ENCODE data around the gene CDPF1.

Gene CDPF1

DNA sequence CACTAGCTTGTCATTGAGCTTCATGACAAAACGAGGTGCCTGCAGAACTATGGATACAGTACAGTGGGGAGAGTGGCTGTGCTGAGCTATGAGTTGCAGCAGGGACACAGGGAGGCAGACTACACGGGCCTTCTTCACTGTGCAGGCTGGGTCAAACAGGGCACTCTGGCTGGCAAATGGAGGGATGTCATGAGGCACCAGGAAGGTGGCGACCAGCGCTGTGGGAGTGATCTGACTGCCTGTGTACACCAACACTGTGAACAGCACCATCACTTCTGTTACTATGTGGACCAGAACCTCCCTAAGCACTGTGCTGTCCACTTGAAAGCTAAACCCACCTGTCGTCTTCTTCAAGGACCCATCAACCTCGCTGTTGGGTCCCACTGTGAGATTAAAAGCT, 9.9 kb upstream of the CDPF1 start:
- no peak overlapping the region for H3K27ac ChIP-seq
- TF ChIP-seq CTCF (IDR thresholded peaks at IDR 0.05) (no peak), ZFX (IDR thresholded peaks at IDR 0.05; ENCODE audit: borderline replicate concordance) (no peak)

DNA sequence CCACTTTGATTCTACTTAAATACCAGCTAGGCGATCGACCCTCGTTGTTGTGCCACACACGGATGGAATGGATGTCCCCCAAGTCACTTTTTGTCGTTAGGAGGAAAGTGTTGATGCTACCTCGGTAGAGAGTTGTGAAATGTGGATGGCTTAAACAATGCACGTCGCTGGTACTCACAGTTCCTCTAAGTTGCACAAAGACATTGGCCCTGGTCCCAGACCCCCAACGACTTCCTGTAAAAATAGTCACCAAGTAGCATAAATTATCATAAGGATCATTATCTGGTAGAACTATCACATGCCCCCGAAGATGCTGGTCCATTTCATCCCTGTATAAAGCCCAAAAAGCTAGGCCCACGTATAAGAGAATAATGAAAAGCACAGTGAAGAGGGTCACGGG, 9.3 kb upstream of the CDPF1 start:
- TF ChIP-seq CTCF (IDR thresholded peaks at IDR 0.05) (no peak), ZFX (IDR thresholded peaks at IDR 0.05; ENCODE audit: borderline replicate concordance) (no peak)
- H3K27ac ChIP-seq = no peak overlapping the region

DNA sequence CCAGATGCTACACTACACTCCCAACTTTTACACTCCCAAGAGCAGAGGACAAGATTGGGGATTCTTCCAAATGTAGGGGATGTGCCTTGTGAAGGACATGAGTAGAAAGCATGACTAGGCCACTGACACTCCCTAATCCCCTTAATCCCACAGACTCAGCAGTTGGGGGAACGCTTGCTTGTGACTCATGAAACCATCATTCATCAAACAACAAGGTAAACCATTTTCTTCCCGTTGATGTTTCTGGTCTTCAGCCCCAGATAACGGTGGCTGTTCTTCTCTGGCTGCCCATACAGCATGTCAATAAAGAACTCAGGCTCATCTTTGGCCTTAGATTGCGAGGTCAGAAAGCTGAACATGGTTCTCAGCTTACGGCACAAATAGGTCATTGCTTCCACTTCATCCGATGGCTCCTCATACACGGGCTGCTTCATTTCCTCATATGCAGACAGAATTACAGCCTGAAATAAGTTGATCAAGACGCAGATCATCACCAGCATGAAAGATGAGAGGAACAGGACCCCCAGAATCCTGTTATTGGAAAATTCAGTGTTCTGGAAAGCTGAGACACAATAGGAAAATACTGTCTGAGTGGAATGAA, 6.4 kb upstream of the CDPF1 start:
- H3K27ac ChIP-seq = no peak overlapping the region
- no peak for TF ChIP-seq ZFX (IDR thresholded peaks at IDR 0.05; ENCODE audit: borderline replicate concordance)
- no peak for TF ChIP-seq CTCF (IDR thresholded peaks at IDR 0.05)

- TF ChIP-seq CTCF (IDR thresholded peaks at IDR 0.05) (no peak), ZFX (IDR thresholded peaks at IDR 0.05; ENCODE audit: borderline replicate concordance) (no peak)
- no peak overlapping the region for H3K27ac ChIP-seq
Measured at GRCh38 chr22:46251816-46252380, 1.8 kb upstream of the CDPF1 start.

GRCh38 chr22:46251266-46251665, 1.2 kb upstream of the CDPF1 start:
- H3K27ac ChIP-seq = no peak overlapping the region
- TF ChIP-seq ZFX (IDR thresholded peaks at IDR 0.05; ENCODE audit: borderline replicate concordance) (no peak), CTCF (IDR thresholded peaks at IDR 0.05) (no peak)

GRCh38 chr22:46250783-46251125, 661 bp upstream of the CDPF1 start:
- TF ChIP-seq CTCF (IDR thresholded peaks at IDR 0.05) = no peak
- H3K27ac ChIP-seq = peak overlapping the region; percentile 75

- no peak for TF ChIP-seq CTCF (IDR thresholded peaks at IDR 0.05)
- TF ChIP-seq ZFX (IDR thresholded peaks at IDR 0.05; ENCODE audit: borderline replicate concordance) = no peak
- no peak overlapping the region for H3K27ac ChIP-seq
Measured at GRCh38 chr22:46247443-46247975, 2.6 kb downstream of the CDPF1 start.

Data from 22Rv1 (cell line).